IMR-90 (cell line): Measurements from ENCODE around the gene PYGB. TPM values are rescaled to one million over a fixed set of nuclear protein-coding genes. Genes with fewer than 3 reads are reported as not detected.

Experiments
- ATAC-seq: fragments of 200-7000 bp; cut with Tn5 transposase; 2 replicates; pipeline ENCODE4 v1.9.1; 2020; ENCODE audit warnings: low read depth, mild to moderate bottlenecking, moderate library complexity
- BruUV-seq: library from RNA; stranded (reverse); fragments of 400-500 nt; replicated peaks from 2 replicates; lab custom pipeline; 2021; lab: Mats Ljungman, UMichigan
- CTCF ChIA-PET: fragments of 300-600 bp; formaldehyde crosslinking; extraction: SDS; loops from one replicate; lab custom pipeline; 2021; ENCODE audit warnings: antibody characterized with exemption; lab: Yijun Ruan, JAX
- POLR2A ChIA-PET: fragments of 300-600 bp; sonication (Branson Sonifier 250); formaldehyde crosslinking; loops from one replicate; lab custom pipeline; 2022; ENCODE audit warnings: antibody characterized with exemption; ENCODE audit not compliant: unreplicated experiment; lab: Charles Lee
- DNase-seq: peaks from one replicate; pipeline ENCODE4 v3.0.0; 2013
- H2AFZ ChIP-seq: replicated peaks from 2 replicates; pipeline ENCODE3; 2013; ENCODE audit warnings: low read length, mild to moderate bottlenecking; ENCODE audit not compliant: poor library complexity
- H2AK5ac ChIP-seq: 2 replicates; pipeline ENCODE4 v1.6.1; 2013; ENCODE audit warnings: low read depth, low read length, inconsistent platforms
- H2AK9ac ChIP-seq: replicated peaks from 2 replicates; pipeline ENCODE3; 2013; ENCODE audit warnings: mild to moderate bottlenecking, low read depth, low read length, moderate library complexity; ENCODE audit not compliant: poor library complexity
- H2BK120ac ChIP-seq: 2 replicates; pipeline ENCODE4 v1.6.1; 2013; ENCODE audit warnings: low read depth, low read length, inconsistent platforms
- H2BK15ac ChIP-seq: 3 replicates; pipeline ENCODE4 v1.6.1; 2013; ENCODE audit warnings: low read depth, low read length, inconsistent platforms
- H2BK20ac ChIP-seq: 2 replicates; pipeline ENCODE4 v1.6.1; 2013; ENCODE audit warnings: low read depth, mild to moderate bottlenecking, inconsistent platforms, low read length, moderate library complexity
- H2BK5ac ChIP-seq: 2 replicates; pipeline ENCODE4 v1.6.1; 2013; ENCODE audit warnings: mild to moderate bottlenecking, low read depth, low read length, inconsistent platforms; ENCODE audit not compliant: poor library complexity, severe bottlenecking
- H3K14ac ChIP-seq: replicated peaks from 2 replicates; pipeline ENCODE4 v1.6.1; 2013; ENCODE audit warnings: low read depth, low read length, inconsistent platforms
- H3K18ac ChIP-seq: 2 replicates; pipeline ENCODE4 v1.6.1; 2013; ENCODE audit warnings: low read depth, low read length, control low read depth
- H3K23ac ChIP-seq: 2 replicates; pipeline ENCODE4 v1.6.1; 2013; ENCODE audit warnings: low read depth, low read length, inconsistent platforms
- H3K27ac ChIP-seq: 2 replicates; pipeline ENCODE4 v1.5.1; 2013; ENCODE audit warnings: mild to moderate bottlenecking, control low read depth, low read length; ENCODE audit not compliant: insufficient read depth
- H3K27me3 ChIP-seq: 2 replicates; pipeline ENCODE4 v1.6.1; 2013; ENCODE audit warnings: low read length; ENCODE audit not compliant: control insufficient read depth, insufficient read depth
- H3K36me3 ChIP-seq: 2 replicates; pipeline ENCODE4 v1.6.1; 2013; ENCODE audit warnings: low read length, mixed read lengths; ENCODE audit not compliant: control insufficient read depth, insufficient read depth
- H3K4ac ChIP-seq: 2 replicates; pipeline ENCODE4 v1.6.1; 2013; ENCODE audit warnings: low read depth, low read length, inconsistent platforms
- H3K4me1 ChIP-seq: 2 replicates; pipeline ENCODE4 v1.6.1; 2013; ENCODE audit warnings: low read length, mixed read lengths; ENCODE audit not compliant: control insufficient read depth, insufficient read depth
- H3K4me2 ChIP-seq: 2 replicates; pipeline ENCODE4 v1.6.1; 2013; ENCODE audit warnings: low read depth, mild to moderate bottlenecking, control low read depth, low read length, moderate library complexity
- H3K4me3 ChIP-seq: 2 replicates; pipeline ENCODE4 v1.5.1; 2013; ENCODE audit warnings: low read depth, mild to moderate bottlenecking, control low read depth, low read length, moderate library complexity; ENCODE audit not compliant: insufficient read depth
- H3K56ac ChIP-seq: 2 replicates; pipeline ENCODE4 v1.6.1; 2013; ENCODE audit warnings: low read length, inconsistent platforms; ENCODE audit not compliant: insufficient read depth; ENCODE audit errors: extremely low read depth
- H3K79me1 ChIP-seq, 2 experiments: 2 replicates each; pipeline ENCODE4 v1.6.1; 2013; ENCODE audit warnings: low read length in 2 of 2, inconsistent platforms in 1 of 2, low read depth in 1 of 2
- H3K9ac ChIP-seq: 2 replicates; pipeline ENCODE4 v1.6.1; 2013; ENCODE audit warnings: low read depth, low read length, control low read depth
- H3K9me1 ChIP-seq: 2 replicates; pipeline ENCODE4 v1.6.1; 2013; ENCODE audit warnings: low read length, inconsistent platforms; ENCODE audit not compliant: insufficient read depth
- H3K9me3 ChIP-seq: 2 replicates; pipeline ENCODE4 v1.6.1; 2013; ENCODE audit warnings: low read length; ENCODE audit not compliant: control insufficient read depth, insufficient read depth
- H4K20me1 ChIP-seq: 2 replicates; pipeline ENCODE4 v1.6.1; 2013; ENCODE audit warnings: low read length, inconsistent platforms; ENCODE audit not compliant: insufficient read depth
- H4K5ac ChIP-seq: 2 replicates; pipeline ENCODE4 v1.6.1; 2013; ENCODE audit warnings: mild to moderate bottlenecking, low read depth, low read length, control low read depth
- H4K8ac ChIP-seq, 2 experiments: 2 replicates each; pipeline ENCODE4 v1.6.1; 2013; ENCODE audit warnings: low read depth in 2 of 2, low read length in 2 of 2, control low read depth in 1 of 2, inconsistent platforms in 1 of 2
- H4K91ac ChIP-seq: 2 replicates; pipeline ENCODE4 v1.6.1; 2013; ENCODE audit warnings: low read depth, low read length, inconsistent platforms; ENCODE audit not compliant: insufficient read depth
- CEBPB ChIP-seq: IDR thresholded peaks from 2 replicates; pipeline ENCODE4 v1.6.1; 2012; ENCODE audit warnings: low read depth, low read length, improper control_type of control experiment
- ELK1 ChIP-seq: fragments of 150-350 bp; IDR thresholded peaks from 2 replicates; pipeline ENCODE4 v1.6.1; 2016; ENCODE audit warnings: low read depth, mild to moderate bottlenecking, low read length, moderate library complexity, borderline replicate concordance
- MXI1 ChIP-seq: IDR thresholded peaks from 2 replicates; pipeline ENCODE4 v1.6.1; 2012; ENCODE audit warnings: low read depth, mild to moderate bottlenecking, low read length, moderate library complexity, borderline replicate concordance
- POLR2A ChIP-seq: IDR thresholded peaks from 2 replicates; pipeline ENCODE4 v1.6.1; 2012; ENCODE audit warnings: mild to moderate bottlenecking, low read depth, low read length
- WGBS, 2 experiments: methylation state at CpG; one replicate each; pipeline versions ENCODE4 v1.1.5 to v1.1.7; 2013; ENCODE audit warnings: missing lambda C conversion rate in 2 of 2; ENCODE audit not compliant: insufficient read length in 1 of 2; ENCODE audit errors: extremely low coverage in 2 of 2; 5-methylcytosine and 5-hydroxymethylcytosine counted together
- dilution Hi-C: fragments of 300-500 bp; cut with HindIII; formaldehyde crosslinking; loops from one replicate; pipeline ENCODE4 v1.14.3; 2018; ENCODE audit warnings: low sequenced_read_pairs; ENCODE audit not compliant: unreplicated experiment
- in situ Hi-C: fragments of 300-500 bp; cut with MboI; formaldehyde crosslinking; loops from 3 replicates; pipeline ENCODE4 v1.14.3; 2019; ENCODE audit warnings: low sequenced_read_pairs, inconsistent platforms, mixed read lengths
- intact Hi-C: fragments of 100-400 bp; cut with micrococcal nuclease; formaldehyde crosslinking; loops from 2 replicates; pipeline ENCODE4 v1.10.0; 2022
- polyA plus RNA-seq, 3 experiments: library from polyadenylated mRNA; depleted of rRNA; stranded (reverse); fragments of >200 nt; gene quantifications; 2 replicates each; pipeline ENCODE4 v1.2.3, GENCODE V29; 2012; ENCODE audit warnings: low replicate concordance in 1 of 3
- total RNA-seq: library from RNA; depleted of rRNA; stranded (reverse); fragments of >200 nt; gene quantifications from 2 replicates; pipeline ENCODE4 v1.2.3, GENCODE V29; 2012

The PYGB gene
- total and polyA plus RNA-seq, 2 of the 4 experiments (the other 2 are of a cell fraction), result 72.4 to 83.1 TPM

GRCh38 chr20:25269057-25269832 is 21.4 kb downstream of the PYGB start:
- ATAC-seq, result no peak
- H4K20me1 ChIP-seq, result no peaks in the 10 kb centered on the region; the same call in none of the 2 replicates
- DNase-seq, result no peak
- in situ Hi-C loops, result loop anchor here (10.0 to 25.0 kb wide), 3 partner anchors 54 to 1632 kb away; partner anchors contain the start of gene CST3
- H3K18ac ChIP-seq, result no peak overlapping the region
- no peak overlapping the region for H2BK120ac ChIP-seq
- peaks cover 46% of the 10 kb centered on the region for H3K36me3 ChIP-seq
- H2AK9ac ChIP-seq, result no peak overlapping the region
- no peaks in the 10 kb centered on the region for H3K4me1 ChIP-seq
- ChIA-PET CTCF (no interaction called here), POLR2A (no interaction called here)
- no peaks in the 10 kb centered on the region for H3K9me3 ChIP-seq
- H3K14ac ChIP-seq, result no peak overlapping the region
- peaks cover 21 to 30% of the 10 kb centered on the region in 2 experiments for H3K79me1 ChIP-seq
- no peak overlapping the region for H3K4ac ChIP-seq
- no peak overlapping the region for H4K8ac ChIP-seq
- intact Hi-C loops, result no loop called here
- no peak overlapping the region for H3K4me2 ChIP-seq
- peaks cover 6% of the 10 kb centered on the region; the same call in 1 of the 2 replicates for H3K9me1 ChIP-seq
- H3K9ac ChIP-seq, result no peak overlapping the region
- no peak overlapping the region for H2AK5ac ChIP-seq
- no peak overlapping the region for H4K91ac ChIP-seq
- no peak overlapping the region for H2AFZ ChIP-seq
- no peak overlapping the region for H2BK5ac ChIP-seq
- no peak overlapping the region for H2BK15ac ChIP-seq
- H4K5ac ChIP-seq, result no peak overlapping the region
- BruUV-seq, result no TSS peak
- H2BK20ac ChIP-seq, result no peak overlapping the region
- H3K27ac ChIP-seq, result no peak overlapping the region
- H3K23ac ChIP-seq, result no peak overlapping the region
- dilution Hi-C loops, result no loop called here
- no peak overlapping the region for H3K56ac ChIP-seq
- no peak overlapping the region for H3K4me3 ChIP-seq
- WGBS, 2 experiments, result 94% methylated on average over 6 of the region's 11 CpGs; no CpG with 5 or more reads in 1 of the 2 experiments
- TF ChIP-seq CEBPB (no peak), POLR2A (no peak), MXI1 (no peak), ELK1 (no peak)
- H3K27me3 ChIP-seq, result no peaks in the 10 kb centered on the region
